Dermis microvascular lymphatic vessel endothelial cell (primary cell): ENCODE data around the gene GTF2I. TPM values are rescaled to one million over a fixed set of nuclear protein-coding genes. Genes with fewer than 3 reads are reported as not detected.
"Not testable (repeated sequence)": the region's sequence is repeated elsewhere in the genome, so short reads cannot be mapped to it uniquely, and the experiment has no call there.

ENCODE experiments used
- DNase-seq, 2 donors: peaks; one replicate each; pipeline versions ENCODE4 v3.0.0 to v3.0.0-alpha.2; 2010; ENCODE audit warnings: low read depth in 2 of 2
- total RNA-seq: library from RNA; depleted of rRNA; stranded (reverse); fragments of >200 nt; gene quantifications from 2 replicates; pipeline ENCODE4 v1.2.1, GENCODE V29; 2014

GTF2I gene
- total RNA-seq, 1 donor from 2014 or later, result 71.4 TPM

- DNase-seq, result peak in 1 of 2 donors; percentile 55
Measured at GRCh38 chr7:74656441-74656836, 1.1 kb upstream of the GTF2I start.

GRCh38 chr7:74656837-74657691 lies 454 bp upstream of the GTF2I start:
- DNase-seq, result peak; percentile 85 to 97

GRCh38 chr7:74658178-74659004 lies 873 bp downstream of the GTF2I start:
- DNase-seq, result peak; percentile 79 to 96

- not testable (repeated sequence) for DNase-seq
Measured at GRCh38 chr7:74660202-74660601, 2.7 kb downstream of the GTF2I start.

GRCh38 chr7:74661836-74662794 lies 4.6 kb downstream of the GTF2I start:
- not testable (repeated sequence) for DNase-seq

GRCh38 chr7:74665296-74665938 lies 7.9 kb downstream of the GTF2I start:
- DNase-seq, result no peak

GRCh38 chr7:74667013-74667412 lies 9.5 kb downstream of the GTF2I start:
- not testable (repeated sequence) for DNase-seq

- not testable (repeated sequence) for DNase-seq
Measured at GRCh38 chr7:74667520-74667919, 10.0 kb downstream of the GTF2I start.

- no peak for DNase-seq
Measured at GRCh38 chr7:74671602-74672001, 14.1 kb downstream of the GTF2I start.

GRCh38 chr7:74672343-74672915 lies 14.9 kb downstream of the GTF2I start:
- no peak for DNase-seq

GRCh38 chr7:74674166-74674565 lies 16.6 kb downstream of the GTF2I start:
- DNase-seq, result no peak

GRCh38 chr7:74682829-74683228 lies 25.3 kb downstream of the GTF2I start:
- DNase-seq, result no peak

GRCh38 chr7:74683799-74684198 lies 26.3 kb downstream of the GTF2I start:
- no peak for DNase-seq

- no peak for DNase-seq
Measured at GRCh38 chr7:74684473-74684872, 27.0 kb downstream of the GTF2I start.

- DNase-seq, result no peak
Measured at GRCh38 chr7:74684921-74685320, 27.4 kb downstream of the GTF2I start.

- no peak for DNase-seq
Measured at GRCh38 chr7:74690474-74690873, 33.0 kb downstream of the GTF2I start.

GRCh38 chr7:74704419-74704818 lies 46.9 kb downstream of the GTF2I start:
- DNase-seq, result not testable (repeated sequence)

- no peak for DNase-seq
Measured at GRCh38 chr7:74707238-74707637, 49.7 kb downstream of the GTF2I start.

GRCh38 chr7:74708569-74709275 lies 51.2 kb downstream of the GTF2I start:
- DNase-seq, result no peak
